Liver (tissue), 9 donors: Measurements from ENCODE around the gene CASP9. TPM values are rescaled to one million over a fixed set of nuclear protein-coding genes. Genes with fewer than 3 reads are reported as not detected.
"Not testable (repeated sequence)": the region's sequence is repeated elsewhere in the genome, so short reads cannot be mapped to it uniquely, and the experiment has no call there.

Source experiments
- DNase-seq: peaks from one replicate; pipeline ENCODE4 v3.0.0-alpha.2; 2017; ENCODE audit warnings: low spot score
- H3K27ac ChIP-seq, 2 donors: one replicate each; pipeline ENCODE4 v1.7.0; 2013; ENCODE audit warnings: inconsistent platforms in 2 of 2, low read length in 2 of 2, control low read depth in 1 of 2, low read depth in 1 of 2, mild to moderate bottlenecking in 1 of 2
- H3K27me3 ChIP-seq, 4 donors: one replicate each; pipeline versions ENCODE4 v1.6.1 to v1.7.0; 2013; ENCODE audit warnings: low read length in 3 of 4, inconsistent platforms in 1 of 4, mild to moderate bottlenecking in 1 of 4, moderate library complexity in 1 of 4; ENCODE audit not compliant: control insufficient read depth in 4 of 4, insufficient read depth in 4 of 4
- H3K36me3 ChIP-seq, 4 donors: one replicate each; pipeline versions ENCODE4 v1.6.1 to v1.7.0; 2013; ENCODE audit warnings: low read length in 3 of 4, mild to moderate bottlenecking in 3 of 4, low read depth in 1 of 4, moderate library complexity in 1 of 4; ENCODE audit not compliant: control insufficient read depth in 4 of 4, insufficient read depth in 3 of 4
- H3K4me1 ChIP-seq, 4 donors: one replicate each; pipeline versions ENCODE4 v1.6.1 to v1.7.0; 2013; ENCODE audit warnings: low read length in 3 of 4, mild to moderate bottlenecking in 3 of 4, moderate library complexity in 1 of 4; ENCODE audit not compliant: control insufficient read depth in 4 of 4, insufficient read depth in 4 of 4
- H3K4me3 ChIP-seq, 3 donors: one replicate each; pipeline versions ENCODE4 v1.6.1 to v1.7.0; 2013; ENCODE audit warnings: low read length in 3 of 3, control low read depth in 1 of 3, low read depth in 1 of 3, mild to moderate bottlenecking in 1 of 3
- H3K9ac ChIP-seq, 2 donors: one replicate each; pipeline ENCODE4 v1.7.0; 2013; ENCODE audit warnings: low read length in 2 of 2, mild to moderate bottlenecking in 2 of 2, moderate library complexity in 2 of 2, control low read depth in 1 of 2, low read depth in 1 of 2
- H3K9me3 ChIP-seq, 4 donors: one replicate each; pipeline versions ENCODE4 v1.6.1 to v1.7.0; 2013; ENCODE audit warnings: low read length in 3 of 4; ENCODE audit not compliant: control insufficient read depth in 4 of 4
- ATF3 ChIP-seq: IDR thresholded peaks from 2 replicates; pipeline ENCODE4 v1.6.1; 2016; ENCODE audit warnings: antibody characterized with exemption
- CTCF ChIP-seq: fragments of 150-350 bp; IDR thresholded peaks from 2 replicates; pipeline ENCODE4 v1.5.1; 2017; ENCODE audit warnings: improper control_type of control experiment, low read depth, low read length; ENCODE audit not compliant: missing input control
- EGR1 ChIP-seq, 2 donors: IDR thresholded peaks; 2 replicates each; pipeline ENCODE4 v1.6.1; 2016 to 2018; ENCODE audit warnings: antibody characterized with exemption in 2 of 2, low read depth in 2 of 2
- FOXA1 ChIP-seq: IDR thresholded peaks from 2 replicates; pipeline ENCODE4 v1.6.1; 2016; ENCODE audit warnings: antibody characterized with exemption
- FOXA2 ChIP-seq: IDR thresholded peaks from 2 replicates; pipeline ENCODE4 v1.6.1; 2016; ENCODE audit warnings: antibody characterized with exemption
- GABPA ChIP-seq, 2 donors: IDR thresholded peaks in 1 of 2; conservative IDR thresholded peaks in 1 of 2; 2 replicates each; pipeline ENCODE4 v1.6.1; 2016; ENCODE audit warnings: antibody characterized with exemption in 2 of 2, mild to moderate bottlenecking in 1 of 2, moderate library complexity in 1 of 2
- HNF4G ChIP-seq: IDR thresholded peaks from 2 replicates; pipeline ENCODE4 v1.6.1; 2016; ENCODE audit warnings: antibody characterized with exemption
- MAX ChIP-seq: IDR thresholded peaks from 2 replicates; pipeline ENCODE4 v1.6.1; 2016; ENCODE audit warnings: antibody characterized with exemption
- NR2F2 ChIP-seq: IDR thresholded peaks from 2 replicates; pipeline ENCODE4 v1.6.1; 2016; ENCODE audit warnings: antibody characterized with exemption
- RAD21 ChIP-seq, 2 donors: IDR thresholded peaks; 2 replicates each; pipeline ENCODE4 v1.6.1; 2016; ENCODE audit warnings: antibody characterized with exemption in 2 of 2, mild to moderate bottlenecking in 2 of 2
- REST ChIP-seq: IDR thresholded peaks from 2 replicates; pipeline ENCODE4 v1.6.1; 2016; ENCODE audit warnings: antibody characterized with exemption, mild to moderate bottlenecking
- RXRA ChIP-seq, 2 donors: IDR thresholded peaks; 2 replicates each; pipeline ENCODE4 v1.6.1; 2017 to 2018; ENCODE audit warnings: antibody characterized with exemption in 2 of 2, mild to moderate bottlenecking in 1 of 2
- TAF1 ChIP-seq: conservative IDR thresholded peaks from 2 replicates; pipeline ENCODE4 v1.6.1; 2016; ENCODE audit warnings: antibody characterized with exemption, mild to moderate bottlenecking
- YY1 ChIP-seq: IDR thresholded peaks from 2 replicates; pipeline ENCODE4 v1.6.1; 2016; ENCODE audit warnings: antibody characterized with exemption, mild to moderate bottlenecking
- ZBTB33 ChIP-seq: IDR thresholded peaks from 2 replicates; pipeline ENCODE4 v1.6.1; 2016; ENCODE audit warnings: antibody characterized with exemption
- WGBS: extraction: QIAGEN DNeasy Blood & Tissue Kit; methylation state at CpG from one replicate; pipeline ENCODE4 v1.1.7; 2013; 5-methylcytosine and 5-hydroxymethylcytosine counted together
- polyA plus RNA-seq, 2 donors: library from polyadenylated mRNA; stranded (reverse) in 1 of 2; unstranded in 1 of 2; fragments of 200-250 nt in 1 of 2; fragments of >200 nt in 1 of 2; fragmentation: Nextera tagmentation in 1 of 2; extraction: Ambion mirVana in 1 of 2; gene quantifications; one replicate each; pipeline versions ENCODE4 v1.2.1 to v1.2.3, GENCODE V29; 2013 to 2015
- total RNA-seq, 2 donors: library from RNA; depleted of rRNA; stranded (reverse); fragments of >200 nt; gene quantifications; one replicate each; pipeline ENCODE4 v1.2.3, GENCODE V29; 2014
- donor health status: healthy.
- donor health status: healthy.
- donor health status: healthy.
- donor health status: healthy.
- donor health status: healthy.

CASP9 gene
- total and polyA plus RNA-seq, 4 donors, result 2.8 to 5.8 (median 4.3) TPM

GRCh38 chr1:15488371-15488770 is 35.6 kb downstream of the CASP9 start:
- no peaks in the 10 kb centered on the region for H3K9me3 ChIP-seq
- no peak for DNase-seq
- no peak overlapping the region for H3K4me3 ChIP-seq
- H3K27me3 ChIP-seq, result no peaks in the 10 kb centered on the region
- no peak overlapping the region for H3K9ac ChIP-seq
- no peaks in the 10 kb centered on the region for H3K4me1 ChIP-seq
- TF ChIP-seq REST (no peak), ZBTB33 (no peak), YY1 (no peak), CTCF (no peak), FOXA1 (no peak), FOXA2 (no peak), MAX (no peak), EGR1 (IDR thresholded peaks at IDR 0.05; ENCODE audit: low read depth in 2 of 2) (no peak), GABPA (IDR thresholded peaks at IDR 0.05 in 1 of 2, conservative IDR thresholded peaks at IDR 0.05 in 1 of 2) (no peak), ATF3 (no peak), TAF1 (no peak), RAD21 (IDR thresholded peaks at IDR 0.05) (no peak), NR2F2 (no peak), HNF4G (no peak), RXRA (IDR thresholded peaks at IDR 0.05) (no peak)
- H3K27ac ChIP-seq, result no peak overlapping the region
- peaks cover 0 to 9% (median 2%) of the 10 kb centered on the region in 4 donors for H3K36me3 ChIP-seq
- WGBS, result 95% methylated on average over 3 of the region's 3 CpGs

- H3K9me3 ChIP-seq, H3K36me3 ChIP-seq, H3K27ac ChIP-seq, H3K27me3 ChIP-seq, H3K4me3 ChIP-seq, DNase-seq, H3K4me1 ChIP-seq, H3K9ac ChIP-seq: not testable (repeated sequence)
- 98% methylated on average over 17 of the region's 17 CpGs for WGBS
Observed at GRCh38 chr1:15486844-15487610, 37.0 kb downstream of the CASP9 start.
